ENCODE results near the gene BNIP3.

DNA sequence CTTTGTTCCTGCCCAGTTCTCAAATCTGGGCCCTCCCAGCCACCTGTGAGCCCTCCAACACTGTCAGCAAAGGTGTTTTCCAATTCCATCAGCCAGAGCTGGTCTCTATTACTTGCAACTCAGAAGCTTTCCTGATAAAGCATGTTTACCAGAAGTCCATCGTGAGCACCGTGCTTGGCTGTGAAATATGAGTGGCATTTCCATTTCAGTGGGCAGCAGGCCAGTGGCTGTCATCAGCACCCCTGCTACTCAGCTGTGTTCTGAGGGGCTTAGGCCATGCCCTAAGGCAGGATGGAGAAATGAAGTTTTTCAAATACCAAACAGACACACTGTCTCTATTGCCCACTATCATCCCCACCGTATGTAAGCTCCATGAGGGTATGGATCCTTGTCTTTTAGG is 12.7 kb upstream of the BNIP3 start:
- TF ChIP-seq, protein P1, sequence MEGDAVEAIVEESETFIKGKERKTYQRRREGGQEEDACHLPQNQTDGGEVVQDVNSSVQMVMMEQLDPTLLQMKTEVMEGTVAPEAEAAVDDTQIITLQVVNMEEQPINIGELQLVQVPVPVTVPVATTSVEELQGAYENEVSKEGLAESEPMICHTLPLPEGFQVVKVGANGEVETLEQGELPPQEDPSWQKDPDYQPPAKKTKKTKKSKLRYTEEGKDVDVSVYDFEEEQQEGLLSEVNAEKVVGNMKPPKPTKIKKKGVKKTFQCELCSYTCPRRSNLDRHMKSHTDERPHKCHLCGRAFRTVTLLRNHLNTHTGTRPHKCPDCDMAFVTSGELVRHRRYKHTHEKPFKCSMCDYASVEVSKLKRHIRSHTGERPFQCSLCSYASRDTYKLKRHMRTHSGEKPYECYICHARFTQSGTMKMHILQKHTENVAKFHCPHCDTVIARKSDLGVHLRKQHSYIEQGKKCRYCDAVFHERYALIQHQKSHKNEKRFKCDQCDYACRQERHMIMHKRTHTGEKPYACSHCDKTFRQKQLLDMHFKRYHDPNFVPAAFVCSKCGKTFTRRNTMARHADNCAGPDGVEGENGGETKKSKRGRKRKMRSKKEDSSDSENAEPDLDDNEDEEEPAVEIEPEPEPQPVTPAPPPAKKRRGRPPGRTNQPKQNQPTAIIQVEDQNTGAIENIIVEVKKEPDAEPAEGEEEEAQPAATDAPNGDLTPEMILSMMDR (IDR thresholded peaks at IDR 0.05; ENCODE audit: insufficient read depth, low read depth, low read length): no peak
- no peak for TF ChIP-seq EZH2 (IDR thresholded peaks at IDR 0.05; ENCODE audit: insufficient read depth, low read length)

Data from astrocyte (in vitro differentiated cells and primary cell).